Neural progenitor cell (in vitro differentiated cells): Measurements from ENCODE around the gene UBE2I. TPM values are rescaled to one million over a fixed set of nuclear protein-coding genes. Genes with fewer than 3 reads are reported as not detected.

Experiments used
- DNase-seq: peaks from one replicate; pipeline ENCODE4 v3.0.0-alpha.2; 2016; ENCODE audit warnings: low spot score
- H2AFZ ChIP-seq: fragments of 200-600 bp; sonication (generic); replicated peaks from 2 replicates; pipeline ENCODE4 v1.6.1; 2016; ENCODE audit warnings: antibody characterized with exemption
- H3F3A ChIP-seq: fragments of 200-600 bp; sonication (generic); 2 replicates; pipeline ENCODE4 v1.6.1; 2016; ENCODE audit warnings: antibody characterized with exemption, low read depth
- H3K27ac ChIP-seq: fragments of 200-600 bp; sonication (generic); 2 replicates; pipeline ENCODE4 v1.5.1; 2016; ENCODE audit warnings: mild to moderate bottlenecking
- H3K27me3 ChIP-seq: fragments of 200-600 bp; sonication (generic); 2 replicates; pipeline ENCODE4 v1.6.1; 2016; ENCODE audit warnings: mild to moderate bottlenecking, moderate library complexity
- H3K36me3 ChIP-seq: fragments of 200-600 bp; sonication (generic); 2 replicates; pipeline ENCODE4 v1.5.1; 2016
- H3K4me1 ChIP-seq: fragments of 200-600 bp; sonication (generic); 2 replicates; pipeline ENCODE4 v1.6.1; 2016; ENCODE audit warnings: mixed run types
- H3K4me2 ChIP-seq: fragments of 200-600 bp; sonication (generic); 2 replicates; pipeline ENCODE4 v1.6.1; 2016
- H3K4me3 ChIP-seq: fragments of 200-600 bp; sonication (generic); 2 replicates; pipeline ENCODE4 v1.5.1; 2016
- H3K79me2 ChIP-seq: fragments of 200-600 bp; sonication (generic); 2 replicates; pipeline ENCODE4 v1.6.1; 2016; ENCODE audit warnings: low read depth
- H3K9ac ChIP-seq: fragments of 200-600 bp; sonication (generic); 2 replicates; pipeline ENCODE4 v1.6.1; 2016
- H3K9me3 ChIP-seq: fragments of 200-600 bp; sonication (generic); 2 replicates; pipeline ENCODE4 v1.5.1; 2016; ENCODE audit warnings: low read depth
- H4K20me1 ChIP-seq: fragments of 200-600 bp; sonication (generic); 2 replicates; pipeline ENCODE4 v1.6.1; 2016; ENCODE audit warnings: low read depth
- H3K27ac Mint-ChIP-seq: 3 replicates; pipeline ENCODE4 v1.8.0; 2021; ENCODE audit warnings: mixed read lengths
- H3K27me3 Mint-ChIP-seq: 2 replicates; pipeline ENCODE4 v1.8.0; 2022; ENCODE audit warnings: low read depth, mild to moderate bottlenecking, inconsistent platforms, moderate library complexity, mixed read lengths; ENCODE audit not compliant: insufficient read depth
- H3K36me3 Mint-ChIP-seq: 3 replicates; pipeline ENCODE4 v1.8.0; 2021; ENCODE audit warnings: mixed read lengths
- H3K4me1 Mint-ChIP-seq: 3 replicates; pipeline ENCODE4 v1.8.0; 2021; ENCODE audit warnings: mixed read lengths
- H3K4me3 Mint-ChIP-seq: 3 replicates; pipeline ENCODE4 v1.8.0; 2021; ENCODE audit warnings: mild to moderate bottlenecking, moderate library complexity, mixed read lengths
- H3K9me3 Mint-ChIP-seq: 3 replicates; pipeline ENCODE4 v1.8.0; 2020; ENCODE audit warnings: mixed read lengths
- EZH2 ChIP-seq: fragments of 200-600 bp; sonication (generic); IDR thresholded peaks from 2 replicates; pipeline ENCODE4 v1.6.1; 2017; ENCODE audit warnings: antibody characterized with exemption, mild to moderate bottlenecking, moderate library complexity
- EZH2phosphoT487 ChIP-seq: fragments of 200-600 bp; sonication (generic); IDR thresholded peaks from 2 replicates; pipeline ENCODE4 v1.6.1; 2017; ENCODE audit warnings: antibody characterized with exemption
- total RNA-seq: library from RNA; depleted of rRNA; stranded (reverse); fragments of >200 nt; gene quantifications from 2 replicates; pipeline ENCODE4 v1.2.3, GENCODE V29; 2015; ENCODE audit warnings: low replicate concordance
- TF ChIP-seq, protein P1 (sequence below): fragments of 200-600 bp; sonication (generic); IDR thresholded peaks from 2 replicates; pipeline ENCODE4 v1.5.1; 2017; ENCODE audit warnings: antibody characterized with exemption, mild to moderate bottlenecking

Gene UBE2I
- total RNA-seq, 1 donor from 2014 or later = 239 TPM

DNA sequence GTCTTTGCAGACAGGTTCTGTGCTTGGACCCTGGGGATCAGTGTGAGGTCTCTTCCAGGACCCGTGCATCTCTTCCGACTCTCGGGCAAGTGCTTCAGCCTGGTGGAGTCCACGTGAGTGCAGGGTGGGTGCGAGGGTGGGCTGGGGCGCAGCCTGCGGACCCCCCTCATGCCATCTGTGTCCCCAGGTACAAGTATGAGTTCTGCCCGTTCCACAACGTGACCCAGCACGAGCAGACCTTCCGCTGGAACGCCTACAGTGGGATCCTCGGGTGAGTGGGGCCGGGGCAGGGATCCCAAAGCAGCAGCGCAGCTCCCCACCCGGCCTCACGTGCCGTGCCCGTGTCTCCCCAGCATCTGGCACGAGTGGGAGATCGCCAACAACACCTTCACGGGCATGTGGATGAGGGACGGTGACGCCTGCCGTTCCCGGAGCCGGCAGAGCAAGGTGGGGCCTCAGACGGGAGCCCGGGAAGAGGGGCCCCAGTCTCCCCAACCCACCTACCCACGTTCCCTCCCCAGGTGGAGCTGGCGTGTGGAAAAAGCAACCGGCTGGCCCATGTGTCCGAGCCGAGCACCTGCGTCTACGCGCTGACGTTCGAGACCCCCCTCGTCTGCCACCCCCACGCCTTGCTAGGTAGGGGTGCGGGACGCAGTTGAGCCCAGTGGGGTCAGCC is 52.4 kb downstream of the UBE2I start:
- no peak overlapping the region for H3K9ac ChIP-seq
- Mint-ChIP-seq H3K27ac (no peak overlapping the region), H3K36me3 (peaks cover 6% of the 10 kb centered on the region), H3K4me1 (no peaks in the 10 kb centered on the region), H3K4me3 (no peak overlapping the region), H3K9me3 (no peaks in the 10 kb centered on the region), H3K27me3 (peaks cover 2% of the 10 kb centered on the region)
- peaks cover 6% of the 10 kb centered on the region for H3F3A ChIP-seq
- H3K4me1 ChIP-seq = no peaks in the 10 kb centered on the region
- H3K36me3 ChIP-seq = no peaks in the 10 kb centered on the region
- no peaks in the 10 kb centered on the region for H3K9me3 ChIP-seq
- peaks cover 41% of the 10 kb centered on the region for H4K20me1 ChIP-seq
- no peak overlapping the region for H3K4me2 ChIP-seq
- no peaks in the 10 kb centered on the region for H3K27me3 ChIP-seq
- H3K4me3 ChIP-seq = no peak overlapping the region
- no peak overlapping the region for H3K27ac ChIP-seq
- TF ChIP-seq EZH2 = no peak
- TF ChIP-seq, protein P1, sequence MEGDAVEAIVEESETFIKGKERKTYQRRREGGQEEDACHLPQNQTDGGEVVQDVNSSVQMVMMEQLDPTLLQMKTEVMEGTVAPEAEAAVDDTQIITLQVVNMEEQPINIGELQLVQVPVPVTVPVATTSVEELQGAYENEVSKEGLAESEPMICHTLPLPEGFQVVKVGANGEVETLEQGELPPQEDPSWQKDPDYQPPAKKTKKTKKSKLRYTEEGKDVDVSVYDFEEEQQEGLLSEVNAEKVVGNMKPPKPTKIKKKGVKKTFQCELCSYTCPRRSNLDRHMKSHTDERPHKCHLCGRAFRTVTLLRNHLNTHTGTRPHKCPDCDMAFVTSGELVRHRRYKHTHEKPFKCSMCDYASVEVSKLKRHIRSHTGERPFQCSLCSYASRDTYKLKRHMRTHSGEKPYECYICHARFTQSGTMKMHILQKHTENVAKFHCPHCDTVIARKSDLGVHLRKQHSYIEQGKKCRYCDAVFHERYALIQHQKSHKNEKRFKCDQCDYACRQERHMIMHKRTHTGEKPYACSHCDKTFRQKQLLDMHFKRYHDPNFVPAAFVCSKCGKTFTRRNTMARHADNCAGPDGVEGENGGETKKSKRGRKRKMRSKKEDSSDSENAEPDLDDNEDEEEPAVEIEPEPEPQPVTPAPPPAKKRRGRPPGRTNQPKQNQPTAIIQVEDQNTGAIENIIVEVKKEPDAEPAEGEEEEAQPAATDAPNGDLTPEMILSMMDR = no peak
- no peak for TF ChIP-seq EZH2phosphoT487
- H3K79me2 ChIP-seq = peaks cover 7% of the 10 kb centered on the region
- H2AFZ ChIP-seq = no peak overlapping the region
- no peak for DNase-seq

DNA sequence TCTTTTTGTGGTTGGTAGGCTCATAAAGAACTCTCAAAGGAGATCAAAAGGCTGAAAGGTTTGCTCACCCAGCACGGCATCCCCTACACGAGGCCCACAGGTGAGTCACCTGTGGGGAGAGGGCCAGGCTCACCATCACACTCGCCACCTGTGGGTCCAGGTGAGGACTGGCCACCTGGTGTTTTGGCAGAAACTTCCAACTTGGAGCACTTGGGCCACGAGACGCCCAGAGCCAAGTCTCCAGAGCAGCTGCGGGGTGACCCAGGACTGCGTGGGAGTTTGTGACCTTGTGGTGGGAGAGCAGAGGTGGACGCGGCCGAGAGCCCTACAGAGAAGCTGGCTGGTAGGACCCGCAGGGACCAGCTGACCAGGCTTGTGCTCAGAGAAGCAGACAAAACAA is 53.4 kb downstream of the UBE2I start:
- peaks cover 6% of the 10 kb centered on the region for H3K36me3 Mint-ChIP-seq
- no peak overlapping the region for H3K27ac ChIP-seq
- peaks cover 40% of the 10 kb centered on the region for H4K20me1 ChIP-seq
- H3K4me2 ChIP-seq = no peak overlapping the region
- peaks cover 2% of the 10 kb centered on the region for H3K27me3 Mint-ChIP-seq
- peaks cover 6% of the 10 kb centered on the region for H3F3A ChIP-seq
- peaks cover 7% of the 10 kb centered on the region for H3K79me2 ChIP-seq
- DNase-seq = no peak
- no peak overlapping the region for H2AFZ ChIP-seq
- no peak overlapping the region for H3K27ac Mint-ChIP-seq
- H3K4me1 Mint-ChIP-seq = no peaks in the 10 kb centered on the region
- TF ChIP-seq, protein P1 = no peak
- no peak for TF ChIP-seq EZH2phosphoT487
- no peak for TF ChIP-seq EZH2
- no peaks in the 10 kb centered on the region for H3K9me3 ChIP-seq
- no peaks in the 10 kb centered on the region for H3K9me3 Mint-ChIP-seq
- no peak overlapping the region for H3K4me3 Mint-ChIP-seq
- no peaks in the 10 kb centered on the region for H3K27me3 ChIP-seq
- no peak overlapping the region for H3K4me3 ChIP-seq
- H3K9ac ChIP-seq = no peak overlapping the region
- no peaks in the 10 kb centered on the region for H3K4me1 ChIP-seq
- no peaks in the 10 kb centered on the region for H3K36me3 ChIP-seq

DNA sequence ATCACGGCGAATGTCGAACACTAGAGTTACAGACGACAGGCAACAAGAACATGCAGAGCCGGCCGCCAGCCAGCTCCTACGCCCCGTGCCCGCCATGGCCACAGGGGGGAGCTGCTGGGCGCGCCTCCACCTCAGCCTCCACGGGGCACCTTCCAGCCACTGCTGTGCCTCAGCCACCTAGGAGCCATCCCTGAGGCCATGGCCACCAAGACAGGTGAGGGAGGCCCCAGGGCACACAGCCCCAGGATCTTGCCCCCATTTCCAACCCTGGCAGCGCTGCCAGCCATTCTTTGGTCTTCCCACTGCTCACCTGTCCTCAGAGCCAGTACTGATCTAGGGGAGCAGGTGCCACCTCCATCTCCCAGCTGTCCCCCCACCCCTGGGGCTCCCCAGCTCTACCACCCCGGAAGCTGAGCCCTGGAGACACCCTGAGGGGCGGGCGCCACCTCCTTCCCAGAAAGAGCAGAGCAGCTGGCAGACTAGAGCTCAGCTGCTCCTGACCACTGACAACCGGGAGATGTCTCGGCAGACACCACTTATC is 54.1 kb downstream of the UBE2I start:
- peaks cover 2% of the 10 kb centered on the region for H3K27me3 Mint-ChIP-seq
- peaks cover 7% of the 10 kb centered on the region for H3K79me2 ChIP-seq
- TF ChIP-seq, protein P1 = peak; percentile 84
- TF ChIP-seq EZH2phosphoT487 = no peak
- no peak for TF ChIP-seq EZH2
- no peaks in the 10 kb centered on the region for H3K4me1 Mint-ChIP-seq
- H3K4me1 ChIP-seq = no peaks in the 10 kb centered on the region
- no peaks in the 10 kb centered on the region for H3K36me3 ChIP-seq
- H3K27me3 ChIP-seq = no peaks in the 10 kb centered on the region
- peaks cover 34% of the 10 kb centered on the region for H4K20me1 ChIP-seq
- H3K4me2 ChIP-seq = no peak overlapping the region
- peaks cover 6% of the 10 kb centered on the region for H3F3A ChIP-seq
- DNase-seq = peak; percentile 72
- peak overlapping the region; percentile 64 for H3K4me3 Mint-ChIP-seq
- no peak overlapping the region for H3K27ac ChIP-seq
- H3K27ac Mint-ChIP-seq = no peak overlapping the region
- no peak overlapping the region for H2AFZ ChIP-seq
- H3K9me3 ChIP-seq = no peaks in the 10 kb centered on the region
- peaks cover 6% of the 10 kb centered on the region for H3K36me3 Mint-ChIP-seq
- no peak overlapping the region for H3K9ac ChIP-seq
- no peak overlapping the region for H3K4me3 ChIP-seq
- H3K9me3 Mint-ChIP-seq = no peaks in the 10 kb centered on the region
